Thoracic aorta (tissue), 2 donors: ENCODE data around the gene GLUD2. TPM values are rescaled to one million over a fixed set of nuclear protein-coding genes. Genes with fewer than 3 reads are reported as not detected.

Source experiments
- ATAC-seq: fragments of 150-250 bp; one replicate; pipeline ENCODE4 v1.8.0; 2017; ENCODE audit warnings: low read depth; ENCODE audit not compliant: insufficient number of reproducible peaks, low FRiP score
- DNase-seq: peaks from one replicate; pipeline ENCODE4 v3.0.0-alpha.2; 2020; ENCODE audit warnings: low spot score
- H3K27ac ChIP-seq, 2 donors: fragments of 200-600 bp; sonication (generic); 1 replicate in 1 of 2; 2 replicates in 1 of 2; pipeline ENCODE4 v1.5.1; 2016; ENCODE audit warnings: mild to moderate bottlenecking in 2 of 2, moderate library complexity in 2 of 2
- H3K27me3 ChIP-seq: fragments of 200-600 bp; sonication (generic); replicated peaks from 2 replicates; pipeline ENCODE4 v1.6.0; 2016; ENCODE audit warnings: mild to moderate bottlenecking; ENCODE audit not compliant: insufficient read depth
- H3K36me3 ChIP-seq: fragments of 200-600 bp; sonication (generic); one replicate; pipeline ENCODE4 v1.5.1; 2016
- H3K4me1 ChIP-seq, 2 donors: fragments of 200-600 bp; sonication (generic); 1 replicate in 1 of 2; 2 replicates in 1 of 2; pipeline versions ENCODE4 v1.5.1 to v1.6.0; 2016; ENCODE audit warnings: low read depth in 2 of 2, mild to moderate bottlenecking in 1 of 2; ENCODE audit not compliant: control insufficient read depth in 1 of 2
- H3K4me3 ChIP-seq: fragments of 200-600 bp; sonication (generic); 2 replicates; pipeline ENCODE4 v1.5.1; 2016; ENCODE audit warnings: mild to moderate bottlenecking
- H3K9me3 ChIP-seq: fragments of 200-600 bp; sonication (generic); 2 replicates; pipeline ENCODE4 v1.5.1; 2016
- total RNA-seq, 2 donors: library from RNA; depleted of rRNA; stranded (reverse); fragments of >200 nt; gene quantifications; one replicate each; pipeline versions ENCODE4 v1.1.0 to v1.2.3, GENCODE V29; 2016
- TF ChIP-seq, protein P1 (sequence below): fragments of 200-600 bp; sonication (generic); IDR thresholded peaks from one replicate; pipeline ENCODE4 v1.5.1; 2019; ENCODE audit warnings: antibody characterized with exemption

Gene GLUD2
- total RNA-seq, 2 donors from 2014 or later, result 0.27 to 2.5 TPM

DNA sequence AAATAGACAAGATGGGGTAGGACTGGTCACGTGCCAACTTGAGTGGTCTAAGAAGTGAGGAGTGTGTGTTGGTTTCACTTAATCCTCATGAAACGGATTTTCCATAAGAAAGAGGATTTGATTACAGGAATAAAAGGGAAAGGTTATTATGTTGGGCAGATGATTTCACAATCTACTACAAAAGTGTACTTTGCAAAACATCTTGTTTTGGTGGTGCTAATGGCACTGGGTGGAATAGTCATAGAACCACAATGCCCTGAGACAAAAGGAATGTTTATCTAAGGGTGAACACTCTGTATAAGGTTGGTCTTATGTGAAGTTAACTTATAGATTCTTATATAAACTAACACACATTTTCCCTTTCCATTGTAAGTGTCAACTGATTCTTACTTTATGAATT is 45.6 kb downstream of the GLUD2 start:
- Histone ChIP-seq H3K4me1 (no peaks in the 10 kb centered on the region), H3K27me3 (no peaks in the 10 kb centered on the region), H3K27ac (no peak overlapping the region), H3K36me3 (no peaks in the 10 kb centered on the region), H3K4me3 (no peak overlapping the region), H3K9me3 (no peaks in the 10 kb centered on the region)
- TF ChIP-seq, protein P1, sequence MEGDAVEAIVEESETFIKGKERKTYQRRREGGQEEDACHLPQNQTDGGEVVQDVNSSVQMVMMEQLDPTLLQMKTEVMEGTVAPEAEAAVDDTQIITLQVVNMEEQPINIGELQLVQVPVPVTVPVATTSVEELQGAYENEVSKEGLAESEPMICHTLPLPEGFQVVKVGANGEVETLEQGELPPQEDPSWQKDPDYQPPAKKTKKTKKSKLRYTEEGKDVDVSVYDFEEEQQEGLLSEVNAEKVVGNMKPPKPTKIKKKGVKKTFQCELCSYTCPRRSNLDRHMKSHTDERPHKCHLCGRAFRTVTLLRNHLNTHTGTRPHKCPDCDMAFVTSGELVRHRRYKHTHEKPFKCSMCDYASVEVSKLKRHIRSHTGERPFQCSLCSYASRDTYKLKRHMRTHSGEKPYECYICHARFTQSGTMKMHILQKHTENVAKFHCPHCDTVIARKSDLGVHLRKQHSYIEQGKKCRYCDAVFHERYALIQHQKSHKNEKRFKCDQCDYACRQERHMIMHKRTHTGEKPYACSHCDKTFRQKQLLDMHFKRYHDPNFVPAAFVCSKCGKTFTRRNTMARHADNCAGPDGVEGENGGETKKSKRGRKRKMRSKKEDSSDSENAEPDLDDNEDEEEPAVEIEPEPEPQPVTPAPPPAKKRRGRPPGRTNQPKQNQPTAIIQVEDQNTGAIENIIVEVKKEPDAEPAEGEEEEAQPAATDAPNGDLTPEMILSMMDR, result no peak
- DNase-seq (no peak), ATAC-seq (no peak)

Other genes with a start within 250 kb of the GLUD2 start
- gene CT47B1, start 171.7 kb upstream of the GLUD2 start, total RNA-seq, result not detected
- not detected for gene CT47A11, start 110.5 kb upstream of the GLUD2 start, total RNA-seq
- gene CT47A10, start 105.6 kb upstream of the GLUD2 start, total RNA-seq, result not detected
- not detected for gene CT47A9, start 100.7 kb upstream of the GLUD2 start, total RNA-seq
- gene CT47A8, start 95.9 kb upstream of the GLUD2 start, total RNA-seq, result not detected
- not detected for gene CT47A7, start 91.0 kb upstream of the GLUD2 start, total RNA-seq
- not detected for gene CT47A6, start 86.1 kb upstream of the GLUD2 start, total RNA-seq
- gene CT47A5, start 81.3 kb upstream of the GLUD2 start, total RNA-seq, result not detected
- not detected for gene CT47A4, start 76.4 kb upstream of the GLUD2 start, total RNA-seq
- not detected for gene CT47A3, start 71.5 kb upstream of the GLUD2 start, total RNA-seq
- not detected for gene CT47A2, start 66.7 kb upstream of the GLUD2 start, total RNA-seq
- not detected for gene CT47A1, start 61.9 kb upstream of the GLUD2 start, total RNA-seq